A172 (cell line): ENCODE results near the gene CRHR2. TPM values are rescaled to one million over a fixed set of nuclear protein-coding genes. Genes with fewer than 3 reads are reported as not detected.

ENCODE experiments used
- DNase-seq: peaks from one replicate; pipeline ENCODE4 v3.0.0-alpha.2; 2015; ENCODE audit warnings: low spot score
- total RNA-seq: library from RNA; depleted of rRNA; stranded (reverse); fragments of >200 nt; shearing (Covaris generic); gene quantifications from 2 replicates; pipeline ENCODE4 v1.2.3, GENCODE V29; 2014

CRHR2 gene
- total RNA-seq, 1 experiment from 2014 or later: not detected

DNA sequence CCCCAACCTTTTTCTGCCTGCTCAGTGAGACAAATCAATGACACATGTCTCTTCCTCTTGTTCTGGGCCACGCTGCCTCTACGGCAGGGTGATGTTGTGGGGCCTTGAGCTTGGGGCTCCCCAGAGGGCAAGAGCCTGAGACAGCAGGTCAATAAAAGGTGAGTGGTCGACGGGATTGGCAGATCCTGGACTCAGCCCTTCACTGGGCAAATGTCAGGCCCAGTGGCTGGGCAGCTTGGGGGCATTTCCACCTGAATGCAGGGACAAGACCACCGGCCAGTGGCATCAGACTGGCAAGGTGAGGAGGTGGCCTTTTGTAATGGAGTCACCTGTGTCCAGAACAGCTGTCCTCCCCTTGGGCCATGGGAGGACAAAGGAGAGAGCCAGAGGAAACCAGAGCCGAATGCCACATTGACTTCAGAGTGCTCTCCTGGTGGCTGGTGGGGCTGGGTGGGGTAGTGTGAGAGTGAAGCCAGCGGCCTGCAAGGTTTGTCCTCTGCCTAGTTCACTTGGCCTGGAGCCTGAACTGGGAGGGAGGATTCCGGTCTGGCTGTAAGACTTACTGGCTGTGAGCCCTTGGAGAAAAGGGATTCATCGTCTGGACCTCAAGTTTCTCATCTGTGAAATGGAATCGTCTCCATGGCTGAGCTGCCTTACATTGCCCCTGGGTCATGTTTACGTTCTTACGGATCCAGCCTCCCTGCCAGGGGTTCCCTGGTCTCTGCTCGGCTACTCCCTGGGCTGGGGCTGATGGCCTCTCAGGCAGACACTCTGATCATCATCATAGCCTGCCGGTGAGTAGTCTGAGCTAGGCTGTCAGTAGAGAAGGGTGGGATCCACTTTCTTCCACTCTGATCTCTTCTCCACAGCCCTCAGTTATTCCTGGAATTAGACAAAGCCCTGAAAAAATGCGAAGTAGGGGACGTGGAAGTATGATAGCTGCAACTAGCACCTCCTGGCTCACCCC lies 25.4 kb upstream of the CRHR2 start:
- no peak for DNase-seq

DNA sequence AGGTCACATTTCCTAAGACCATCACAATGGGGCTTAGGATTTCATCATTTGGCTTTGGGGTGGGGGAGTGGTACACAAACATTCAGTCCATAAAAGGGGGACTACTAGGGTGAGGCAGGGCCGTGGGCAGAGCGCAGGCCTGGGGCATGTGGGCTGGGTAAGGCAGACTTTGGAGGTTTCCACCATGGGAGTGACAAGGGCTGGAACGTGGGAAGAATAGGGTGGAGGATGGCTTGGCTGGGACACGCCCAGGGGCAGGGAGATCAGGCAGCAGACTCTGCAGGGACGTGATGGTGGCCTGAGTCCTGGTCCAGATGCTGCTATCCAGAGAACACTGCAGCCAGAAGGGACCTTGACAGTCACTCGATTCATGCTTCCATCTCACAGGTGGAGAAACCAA lies 24.7 kb upstream of the CRHR2 start:
- no peak for DNase-seq

DNA sequence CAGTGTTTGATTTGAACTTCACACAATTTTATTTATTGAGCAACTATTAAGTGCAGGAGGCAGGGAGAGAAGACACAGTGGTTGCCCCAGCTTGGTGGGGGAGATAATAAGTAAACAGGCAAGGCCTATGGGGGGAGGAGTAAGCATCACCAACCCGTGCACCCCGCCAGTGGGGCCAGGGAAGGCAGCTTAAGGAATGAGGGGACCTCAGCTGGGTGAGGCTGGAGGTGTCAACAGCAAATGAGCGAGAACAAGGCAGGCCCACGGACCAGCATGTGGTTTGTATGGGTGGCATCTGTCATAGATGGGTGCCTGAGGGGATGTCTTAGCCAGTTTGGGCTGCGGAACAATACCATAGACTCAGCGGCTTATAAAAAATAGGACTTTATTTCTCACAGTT lies 24.1 kb upstream of the CRHR2 start:
- no peak for DNase-seq

DNA sequence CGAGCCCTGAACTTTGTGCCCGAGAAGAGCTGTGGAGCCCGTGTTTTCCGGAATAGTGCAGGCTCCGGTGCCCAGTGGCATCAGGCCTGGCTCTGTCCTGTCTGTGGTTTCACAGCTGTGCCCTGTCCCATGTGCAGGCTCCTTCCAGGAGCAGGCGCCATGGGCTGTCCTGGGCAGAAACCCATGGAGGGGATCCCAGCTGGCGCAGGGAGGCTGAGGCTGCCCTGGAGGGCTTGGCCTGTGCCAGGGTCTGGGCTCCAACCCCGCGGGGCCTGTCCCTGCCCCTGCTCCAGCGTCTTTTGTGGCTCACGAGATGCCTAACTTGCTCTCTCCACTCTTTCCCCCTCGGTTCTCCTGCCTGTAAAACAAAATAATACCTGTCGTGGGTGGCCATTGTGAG lies 23.3 kb upstream of the CRHR2 start:
- no peak for DNase-seq

DNA sequence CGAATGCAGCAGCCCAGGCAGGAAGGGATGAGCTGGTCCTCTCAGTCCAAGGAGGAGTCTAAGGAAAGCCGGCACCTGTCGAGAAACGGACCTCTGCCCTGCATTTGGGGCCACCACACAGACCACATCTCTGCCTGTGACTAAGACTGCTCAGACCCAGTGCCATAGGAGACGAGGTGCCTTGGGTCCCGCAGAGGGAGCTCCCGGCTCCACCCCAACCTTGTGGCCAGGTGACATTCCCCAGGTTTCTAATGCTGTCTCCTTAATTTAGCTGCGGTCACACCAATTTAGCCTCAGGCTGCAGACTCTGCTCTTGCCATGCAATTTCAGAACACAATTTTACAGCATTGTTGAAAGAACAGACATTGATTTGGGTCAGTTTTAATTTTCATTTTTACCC lies 22.8 kb upstream of the CRHR2 start:
- DNase-seq: no peak

DNA sequence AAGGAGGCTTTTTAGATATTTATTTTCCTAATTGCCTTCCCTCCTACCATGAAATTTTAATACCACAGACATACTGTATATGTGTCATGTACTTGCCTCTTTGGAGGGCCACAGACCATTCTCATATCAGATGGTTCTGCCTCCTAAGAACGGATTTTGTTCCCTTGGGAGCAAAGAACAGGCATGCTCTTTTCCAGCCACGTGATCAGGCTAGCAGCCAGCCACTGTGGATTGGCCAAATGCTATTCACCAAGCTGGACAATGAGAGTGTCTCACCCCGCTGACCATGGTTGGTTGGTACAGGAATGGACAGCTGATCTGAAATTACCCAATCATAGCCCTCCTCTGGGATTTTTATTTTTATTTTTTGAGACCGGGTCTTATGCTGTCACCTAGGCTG lies 21.5 kb upstream of the CRHR2 start:
- DNase-seq: no peak

DNA sequence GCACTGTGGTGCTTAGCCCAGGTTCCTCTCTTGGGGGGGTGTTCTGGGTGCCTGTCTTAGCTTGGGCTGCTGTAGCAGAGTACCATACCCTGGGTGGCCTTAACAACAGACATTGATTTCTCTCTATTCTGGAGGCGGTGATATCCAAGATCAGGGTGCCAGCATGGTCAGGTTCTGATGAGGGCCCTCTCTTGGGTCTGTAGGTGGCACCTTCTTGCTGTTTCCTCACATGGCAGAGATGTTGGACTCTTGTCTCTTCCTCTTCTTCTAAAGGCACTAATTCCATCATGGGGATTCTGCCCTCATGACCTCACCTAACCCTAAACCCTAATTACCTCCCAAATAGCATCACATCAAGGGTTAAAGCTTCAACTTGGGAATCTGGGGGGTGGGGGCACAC lies 19.9 kb upstream of the CRHR2 start:
- DNase-seq: no peak

DNA sequence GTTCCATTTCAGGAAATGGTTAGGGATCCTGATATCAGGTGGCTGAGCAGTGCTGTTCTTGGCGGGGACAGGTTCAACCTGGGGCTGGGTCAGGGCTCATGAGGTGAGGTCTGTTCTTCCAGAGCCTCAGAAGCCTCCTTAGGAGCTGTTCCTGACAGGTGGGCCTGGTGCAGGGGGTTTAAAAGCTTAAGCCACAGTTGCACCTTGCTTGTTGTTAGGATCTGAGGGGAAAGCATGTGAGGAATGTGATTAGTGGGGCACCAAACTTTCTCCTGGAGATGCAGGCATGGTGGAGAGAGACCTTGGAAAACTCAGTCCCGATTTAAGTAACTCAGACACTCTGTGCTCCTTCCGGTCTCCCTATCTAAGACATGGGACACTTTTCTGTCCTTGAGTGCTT lies 18.7 kb upstream of the CRHR2 start:
- no peak for DNase-seq

DNA sequence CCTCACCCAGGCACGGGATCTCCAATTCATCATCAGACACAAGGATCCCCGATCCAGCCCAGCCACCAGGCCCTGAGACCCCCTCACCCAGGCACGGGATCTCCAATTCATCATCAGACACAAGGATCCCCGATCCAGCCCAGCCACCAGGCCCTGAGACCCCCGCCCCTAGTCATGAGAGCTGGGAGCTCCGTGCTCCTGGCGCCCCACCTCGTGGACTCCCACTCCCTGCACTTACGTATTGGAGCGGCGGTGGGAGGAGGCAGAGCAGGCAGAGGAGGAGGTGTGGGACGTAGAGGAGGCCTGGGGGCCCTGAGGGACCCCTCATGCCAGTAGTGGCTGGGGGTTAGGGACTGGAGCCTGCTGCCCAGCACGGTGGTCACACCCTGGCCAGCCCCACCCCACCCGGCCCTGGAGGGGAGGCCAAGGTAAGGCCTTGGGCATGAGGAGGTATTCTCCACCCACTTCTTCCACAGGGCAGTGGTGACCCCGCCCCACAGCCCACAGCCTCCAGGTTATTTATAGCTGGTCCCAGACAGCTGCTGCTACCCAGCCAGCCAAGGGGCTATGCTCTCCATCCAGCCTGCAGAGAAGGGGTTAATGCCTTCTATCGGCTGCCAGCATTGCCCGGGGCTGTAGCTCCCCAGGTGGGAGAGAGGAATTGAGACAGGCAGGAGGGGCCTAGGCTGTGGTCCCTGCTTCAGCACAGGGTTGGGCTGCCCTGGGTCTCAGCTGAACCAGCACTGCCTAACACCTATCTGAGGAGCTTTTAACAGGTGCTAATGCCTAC lies 17.6 kb upstream of the CRHR2 start:
- DNase-seq: no peak

DNA sequence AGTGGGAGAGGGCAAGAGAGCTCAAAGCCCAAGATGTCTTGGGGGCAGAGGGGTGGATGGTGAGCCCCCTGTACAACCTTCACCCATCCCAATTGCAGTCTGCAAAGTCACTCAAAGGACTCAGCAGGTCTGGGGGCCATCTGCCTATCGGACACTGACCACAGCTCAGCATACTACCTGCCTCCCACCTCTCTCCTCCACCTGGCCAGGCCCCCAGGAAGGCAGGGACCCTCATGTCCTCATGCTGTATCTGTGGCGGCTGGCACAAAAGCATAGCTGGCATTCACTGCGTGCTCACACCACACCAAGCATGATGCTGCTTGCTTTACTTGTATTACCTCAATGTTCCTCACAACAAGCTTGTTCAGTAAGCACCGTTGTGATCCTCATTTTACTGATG lies 16.2 kb upstream of the CRHR2 start:
- DNase-seq: no peak

DNA sequence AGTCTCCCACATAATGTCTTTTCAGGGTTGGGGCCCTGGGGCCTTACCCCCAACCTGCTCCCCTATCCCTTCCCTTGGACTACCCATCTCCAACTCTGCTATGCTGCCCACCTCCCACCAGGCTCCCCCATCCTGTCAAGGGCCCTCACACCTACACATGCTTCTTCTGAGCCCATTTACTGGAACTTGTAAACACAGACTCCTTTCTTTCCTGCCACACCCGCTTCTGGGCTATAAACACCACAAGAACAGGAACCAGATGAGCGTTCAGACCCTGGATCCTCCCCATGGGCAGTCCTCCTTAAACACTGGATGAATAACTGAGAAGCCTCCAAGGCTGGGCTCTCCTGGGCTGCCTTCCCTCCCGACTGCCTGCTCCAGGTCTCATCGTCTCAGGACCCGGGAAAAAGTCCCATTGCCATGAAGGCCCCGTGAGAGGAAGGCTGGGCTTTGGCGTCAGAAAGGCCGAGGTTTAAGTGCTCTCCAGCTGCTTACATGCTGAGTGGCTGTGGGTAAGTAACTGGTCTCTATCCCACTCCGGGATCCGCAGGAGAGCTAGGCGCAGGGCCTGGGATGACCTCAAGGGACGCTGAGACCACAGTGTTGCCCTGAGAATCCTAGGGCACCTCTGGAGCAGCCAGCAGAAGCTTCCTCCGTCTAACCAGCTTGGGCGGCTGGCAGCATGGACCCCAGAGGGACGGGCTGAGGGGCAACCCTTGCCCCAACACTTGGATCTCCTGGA lies 15.6 kb upstream of the CRHR2 start:
- DNase-seq: no peak

DNA sequence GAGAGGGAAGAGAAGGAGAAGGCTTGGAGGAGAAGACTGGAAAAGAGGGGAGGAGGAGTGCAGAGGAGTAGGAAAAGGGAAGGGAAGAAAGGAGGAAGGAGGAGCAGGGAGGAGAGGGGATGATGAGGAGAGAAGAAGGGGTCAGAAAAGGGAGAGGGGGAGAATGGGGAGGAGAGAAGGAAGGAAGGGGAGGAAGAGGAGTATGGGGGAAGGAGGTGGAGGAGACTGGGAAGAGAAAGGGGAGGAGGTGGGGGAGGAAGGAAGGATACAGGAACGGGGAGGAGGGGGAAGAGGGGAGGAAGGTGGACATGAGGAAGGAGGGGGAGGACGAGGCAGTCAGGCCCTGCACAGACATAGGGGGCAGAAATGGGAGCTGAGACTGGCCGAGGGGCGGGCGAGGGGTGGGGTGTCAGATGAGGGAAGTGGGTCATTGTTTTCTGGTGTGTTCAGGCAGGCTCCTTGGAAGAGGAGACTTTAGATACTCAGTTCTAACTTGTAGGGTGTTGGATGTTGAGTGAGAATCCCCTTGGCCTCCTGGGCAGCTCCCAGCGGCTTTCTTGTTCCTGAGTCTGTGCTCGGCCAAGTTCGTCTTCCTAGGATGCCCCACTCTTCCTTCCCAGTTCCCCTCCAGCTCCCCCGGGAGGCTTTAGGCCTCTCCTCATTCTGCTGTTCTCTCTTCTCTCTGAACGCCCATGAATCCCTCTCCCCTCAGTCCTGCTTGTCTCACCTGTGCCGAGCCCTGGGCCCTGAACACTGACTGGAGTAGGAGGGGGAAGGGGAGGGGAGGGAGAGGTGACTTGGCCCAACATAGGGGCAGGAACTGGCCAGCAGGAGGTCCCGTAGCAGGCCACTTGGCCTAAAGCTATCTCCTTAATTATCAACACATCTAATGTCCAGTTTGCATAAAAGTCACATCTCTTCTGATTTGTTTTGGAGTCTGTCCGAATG lies 12.8 kb upstream of the CRHR2 start:
- no peak for DNase-seq

DNA sequence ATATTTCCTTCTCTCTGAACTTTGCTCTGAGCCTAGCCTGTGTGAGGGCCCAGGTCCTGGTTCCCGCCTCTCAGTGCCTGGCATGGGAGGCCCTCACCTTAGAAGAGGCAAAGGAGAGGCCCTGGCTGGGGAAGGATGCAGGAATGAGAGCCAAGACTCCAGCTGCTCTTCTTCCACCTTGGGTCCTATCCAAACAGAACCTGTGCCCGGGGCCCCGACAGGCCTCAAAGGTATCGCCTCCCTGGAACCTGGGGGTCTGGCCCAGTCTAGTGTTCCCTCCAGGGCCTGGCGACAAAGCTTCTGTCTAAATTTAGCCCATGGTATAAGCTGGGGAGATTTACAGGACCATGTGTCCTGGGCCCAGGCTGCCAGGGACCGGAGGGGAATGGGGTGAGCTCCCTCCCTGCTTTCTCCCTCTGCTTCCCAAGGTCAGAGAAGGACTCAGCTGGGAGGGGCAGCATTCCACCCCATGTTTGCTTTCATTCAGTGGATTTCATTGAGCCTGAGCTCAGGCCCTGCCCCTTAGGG lies 12.0 kb upstream of the CRHR2 start:
- no peak for DNase-seq

DNA sequence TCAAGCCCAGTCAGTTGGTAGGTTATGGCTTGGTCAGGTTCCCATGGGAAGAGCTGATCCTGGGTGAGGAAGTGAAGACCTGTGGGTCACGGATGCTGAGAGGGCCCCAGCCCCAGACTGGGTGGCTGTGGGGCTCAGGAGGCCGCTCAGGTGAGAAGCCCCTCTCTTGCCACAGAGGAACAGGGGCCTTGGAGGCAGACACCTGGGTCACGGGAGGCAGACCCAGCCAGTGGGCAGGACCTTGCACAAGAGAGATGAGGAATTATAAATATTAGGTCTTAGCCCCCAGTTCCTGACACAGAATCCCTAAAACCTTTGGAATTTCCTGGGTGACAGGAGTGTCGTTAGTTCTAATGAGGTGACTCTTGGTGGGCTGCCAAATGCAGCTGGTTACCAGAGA lies 10.6 kb upstream of the CRHR2 start:
- no peak for DNase-seq

DNA sequence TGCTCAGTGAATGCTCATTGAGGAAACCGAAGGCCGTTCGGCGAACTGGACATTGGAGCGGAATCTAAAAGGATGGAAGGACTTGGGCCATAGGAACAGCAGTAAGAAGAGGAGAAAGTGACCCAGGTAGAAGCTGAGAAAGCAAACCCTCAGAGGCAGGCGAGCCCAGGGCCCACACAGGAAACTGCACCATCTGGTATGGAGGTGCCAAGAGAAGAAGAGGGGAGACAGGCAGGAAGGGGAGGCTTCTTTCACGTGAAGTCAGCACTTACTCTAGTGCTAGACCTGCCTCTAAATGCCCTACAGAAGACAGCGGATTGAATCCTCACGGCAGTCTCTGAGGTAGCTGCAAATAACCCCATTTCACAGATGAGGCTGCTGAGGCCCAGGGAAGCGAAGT lies 10.2 kb upstream of the CRHR2 start:
- no peak for DNase-seq

DNA sequence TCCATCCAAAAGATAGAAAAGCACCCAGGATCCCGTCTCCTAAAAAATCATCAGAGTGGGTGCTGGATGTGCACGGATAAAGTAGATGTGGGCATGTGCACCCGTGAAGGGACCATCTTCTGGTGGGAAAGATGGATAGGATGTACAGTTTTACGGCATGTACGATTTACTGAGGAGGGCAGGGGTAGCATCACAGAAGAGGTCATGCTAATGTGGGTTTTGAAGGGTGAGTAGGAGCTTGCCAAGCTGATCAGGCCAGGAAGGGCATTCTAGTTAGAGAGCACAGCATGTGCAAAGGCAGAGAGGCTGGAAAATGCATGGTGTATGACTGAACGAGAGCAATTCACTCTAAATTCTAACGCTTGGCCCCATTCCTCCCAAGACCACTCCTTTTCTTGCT lies 7.8 kb upstream of the CRHR2 start:
- DNase-seq: no peak

DNA sequence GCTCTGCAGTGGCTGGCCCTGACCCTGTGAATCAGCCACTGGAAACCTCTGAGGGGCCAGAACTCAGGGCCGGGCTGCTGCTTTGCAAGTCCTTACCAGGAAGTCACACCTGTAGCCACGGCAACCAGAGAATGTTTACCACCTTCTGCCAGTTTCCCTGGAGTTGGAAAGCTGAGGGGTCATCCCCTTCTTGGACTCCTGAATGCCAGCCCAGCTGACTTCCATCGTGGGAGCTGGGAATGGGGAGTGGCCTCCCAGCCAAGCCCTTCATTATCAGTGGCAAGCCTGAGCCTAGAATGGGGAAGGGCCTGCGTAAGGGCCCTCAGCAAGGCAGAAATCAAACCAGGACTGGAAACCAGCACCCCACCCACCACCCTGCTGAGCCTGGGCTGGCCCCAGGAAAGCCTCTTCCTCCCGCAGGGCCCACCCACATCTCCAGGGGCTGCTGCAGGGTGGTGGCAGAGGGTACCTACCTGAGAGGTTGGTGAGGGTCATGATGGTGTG lies 6.5 kb upstream of the CRHR2 start:
- DNase-seq: no peak

DNA sequence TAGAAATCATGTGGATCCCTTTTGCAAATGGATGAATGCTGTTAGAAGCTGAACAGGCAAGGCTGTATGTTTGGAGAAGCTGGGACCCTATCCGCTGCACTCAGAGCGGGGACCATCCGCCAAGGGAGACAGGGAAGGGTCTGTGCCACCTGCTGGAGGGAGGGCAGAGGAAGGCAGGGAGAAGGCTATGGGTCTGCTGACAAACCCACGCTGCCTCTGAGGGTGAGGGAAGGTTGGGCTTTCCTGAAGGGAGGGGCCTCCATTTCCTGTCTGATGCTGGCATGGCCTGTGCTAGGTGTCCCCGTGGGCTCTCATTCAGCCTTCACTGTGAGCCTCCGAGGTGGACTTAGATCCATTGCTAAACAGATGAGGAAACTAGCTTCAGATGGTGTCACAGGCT lies 5.3 kb upstream of the CRHR2 start:
- DNase-seq: no peak

DNA sequence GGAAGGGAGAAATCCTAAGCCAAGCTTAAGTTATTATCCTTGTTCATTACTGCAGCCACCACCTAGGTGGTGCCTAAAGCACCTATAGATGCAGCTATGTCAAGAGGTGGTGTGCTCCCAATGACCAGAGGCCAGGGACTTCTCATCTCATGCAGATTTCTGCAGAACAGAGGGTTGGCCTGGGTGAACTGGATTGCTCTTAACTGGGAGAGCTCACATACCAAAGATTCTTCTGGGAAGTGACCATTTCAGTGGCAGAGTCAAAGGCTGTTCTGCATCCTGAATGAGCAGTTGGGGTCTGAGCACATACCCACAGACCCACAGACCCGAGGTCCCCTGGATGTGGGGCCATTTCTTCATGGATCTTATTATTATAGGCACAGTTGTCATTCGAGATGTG lies 2.1 kb upstream of the CRHR2 start:
- DNase-seq: no peak

DNA sequence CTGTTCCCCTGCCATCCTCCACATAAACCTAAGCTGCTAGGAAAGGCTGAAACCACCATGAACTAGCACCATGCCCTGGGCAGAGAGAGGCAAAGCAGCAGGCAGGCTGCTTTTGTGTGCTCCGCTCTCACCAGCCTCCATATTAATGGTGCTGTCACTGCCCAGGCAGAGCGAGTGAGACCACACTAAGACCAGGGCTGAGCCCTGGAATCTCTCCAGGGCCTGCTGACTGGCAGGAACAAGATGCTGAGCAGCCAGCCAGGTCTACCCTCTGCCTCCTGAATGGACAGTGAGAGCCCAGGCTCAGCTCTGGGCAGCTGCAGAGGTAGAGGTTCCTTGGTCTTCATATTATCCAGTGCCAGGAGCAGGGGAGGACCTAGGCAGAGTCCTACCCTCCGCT lies 1.6 kb upstream of the CRHR2 start:
- no peak for DNase-seq

DNA sequence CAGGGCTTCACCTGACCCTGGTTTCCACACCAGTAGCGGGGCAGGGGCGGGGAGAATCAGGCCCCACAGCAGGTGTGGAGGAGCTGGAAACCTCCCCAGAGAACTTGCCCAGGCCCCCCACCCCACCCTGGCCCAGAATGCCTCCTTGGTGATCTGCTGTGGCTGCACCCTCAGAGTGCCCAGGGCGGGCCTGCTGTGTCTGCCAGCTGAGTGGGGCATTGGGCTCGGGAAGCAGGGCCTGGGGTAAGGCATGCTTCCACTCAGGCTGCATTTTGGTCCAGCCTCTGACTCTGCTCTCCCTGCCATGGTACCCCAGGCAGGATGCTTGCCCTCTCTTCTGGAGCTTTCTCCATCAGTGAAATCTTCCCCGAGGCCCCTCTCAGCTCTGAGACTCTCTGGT lies 1.1 kb upstream of the CRHR2 start:
- no peak for DNase-seq
